Type B pancreatic cell (in vitro differentiated cells): ENCODE data around the gene NTMT2. TPM values are rescaled to one million over a fixed set of nuclear protein-coding genes. Genes with fewer than 3 reads are reported as not detected.
"Not testable (repeated sequence)": the region's sequence is repeated elsewhere in the genome, so short reads cannot be mapped to it uniquely, and the experiment has no call there.

Experiments
- DNase-seq: peaks from one replicate; pipeline ENCODE4 v3.0.0; 2021; ENCODE audit warnings: mixed read lengths; ENCODE audit not compliant: unreplicated experiment; ENCODE audit errors: extremely low spot score
- H3K27ac Mint-ChIP-seq: 2 replicates; pipeline ENCODE4 v1.8.0; 2021; ENCODE audit warnings: mild to moderate bottlenecking, mixed read lengths
- H3K27me3 Mint-ChIP-seq: 2 replicates; pipeline ENCODE4 v1.8.0; 2021; ENCODE audit warnings: mixed read lengths
- H3K36me3 Mint-ChIP-seq: 2 replicates; pipeline ENCODE4 v1.8.0; 2021; ENCODE audit warnings: mixed read lengths
- H3K4me1 Mint-ChIP-seq: one replicate; pipeline ENCODE4 v1.8.0; 2021; ENCODE audit warnings: mixed read lengths; ENCODE audit not compliant: unreplicated experiment
- H3K4me3 Mint-ChIP-seq: 2 replicates; pipeline ENCODE4 v1.8.0; 2021; ENCODE audit warnings: mild to moderate bottlenecking, mixed read lengths
- H3K9me3 Mint-ChIP-seq: 2 replicates; pipeline ENCODE4 v1.8.0; 2021; ENCODE audit warnings: mixed read lengths
- CTCF ChIP-seq: fragments of 200-600 bp; sonication (generic); conservative IDR thresholded peaks from 2 replicates; pipeline ENCODE4 v1.5.0; 2021; ENCODE audit warnings: antibody characterized with exemption, mild to moderate bottlenecking
- long read RNA-seq: library from polyadenylated mRNA; unstranded; transcript quantifications from one replicate; pipeline ENCODE4 v2.0.0, GENCODE V29; 2020
- total RNA-seq: library from RNA; stranded (reverse); gene quantifications from 2 replicates; pipeline ENCODE4 v1.2.1, GENCODE V29; 2021; ENCODE audit warnings: low replicate concordance

Gene NTMT2
- total RNA-seq, result not detected in 2 replicates
- long read RNA-seq, partial matches to known transcripts, result 0 of 1 reads
- long read RNA-seq, other reads (novel, unspliced or antisense), result 1 of 1 reads

GRCh38 chr1:170145770-170146676, at the start of gene NTMT2:
NTMT2 (plus strand) TSS chr1:170145959; CDS start chr1:170146108, 149 bp downstream.
- Mint-ChIP-seq H3K9me3 (peaks cover 4% of the 10 kb centered on the region), H3K27ac (peak within 1 kb of the TSS; percentile 86), H3K36me3 (no peaks in the 10 kb centered on the region), H3K4me3 (peak within 1 kb of the TSS; percentile 78), H3K27me3 (no peaks in the 10 kb centered on the region), H3K4me1 (peaks cover 36% of the 10 kb centered on the region)
- no peak for DNase-seq
- TF ChIP-seq CTCF, result no peak

GRCh38 chr1:170095976-170096748, 49.6 kb upstream of the NTMT2 start:
- Mint-ChIP-seq H3K9me3 (peaks cover 10% of the 10 kb centered on the region), H3K4me3 (no peak overlapping the region), H3K27me3 (no peaks in the 10 kb centered on the region), H3K36me3 (no peaks in the 10 kb centered on the region), H3K27ac (no peak overlapping the region), H3K4me1 (peaks cover 21% of the 10 kb centered on the region)
- no peak for TF ChIP-seq CTCF
- no peak for DNase-seq

- TF ChIP-seq CTCF, result no peak
- Mint-ChIP-seq H3K36me3 (no peaks in the 10 kb centered on the region), H3K4me3 (no peak overlapping the region), H3K27me3 (no peaks in the 10 kb centered on the region), H3K4me1 (peaks cover 21% of the 10 kb centered on the region), H3K27ac (no peak overlapping the region), H3K9me3 (peaks cover 10% of the 10 kb centered on the region)
- DNase-seq, result no peak
These were observed 48.9 kb upstream of the NTMT2 start for GRCh38 chr1:170096806-170097340.

GRCh38 chr1:170097449-170097948, 48.3 kb upstream of the NTMT2 start:
- H3K27ac Mint-ChIP-seq, result no peak overlapping the region
- TF ChIP-seq CTCF, result no peak
- H3K4me3 Mint-ChIP-seq, result peak overlapping the region; percentile 32
- H3K4me1 Mint-ChIP-seq, result peaks cover 21% of the 10 kb centered on the region
- H3K36me3 Mint-ChIP-seq, result no peaks in the 10 kb centered on the region
- DNase-seq, result no peak
- H3K9me3 Mint-ChIP-seq, result peaks cover 10% of the 10 kb centered on the region
- H3K27me3 Mint-ChIP-seq, result no peaks in the 10 kb centered on the region

GRCh38 chr1:170113140-170113539, 32.6 kb upstream of the NTMT2 start:
- H3K4me1 Mint-ChIP-seq, H3K36me3 Mint-ChIP-seq, H3K27me3 Mint-ChIP-seq, DNase-seq, H3K4me3 Mint-ChIP-seq, H3K9me3 Mint-ChIP-seq, H3K27ac Mint-ChIP-seq: not testable (repeated sequence)
